Esophagus (tissue), 2 donors: ENCODE data around the gene AFTPH. TPM values are rescaled to one million over a fixed set of nuclear protein-coding genes. Genes with fewer than 3 reads are reported as not detected.

Experiments
- H3K27ac ChIP-seq, 2 donors: one replicate each; pipeline ENCODE4 v1.5.1; 2013; ENCODE audit warnings: low read depth in 2 of 2, mild to moderate bottlenecking in 2 of 2, inconsistent platforms in 1 of 2, low read length in 1 of 2, moderate library complexity in 1 of 2
- H3K27me3 ChIP-seq, 2 donors: one replicate each; pipeline ENCODE4 v1.6.1; 2013; ENCODE audit warnings: low read length in 2 of 2, control low read depth in 1 of 2, mild to moderate bottlenecking in 1 of 2; ENCODE audit not compliant: insufficient read depth in 2 of 2, control insufficient read depth in 1 of 2
- H3K36me3 ChIP-seq, 2 donors: one replicate each; pipeline ENCODE4 v1.6.1; 2013; ENCODE audit warnings: low read length in 1 of 2; ENCODE audit not compliant: control insufficient read depth in 2 of 2, insufficient read depth in 2 of 2
- H3K4me1 ChIP-seq, 2 donors: one replicate each; pipeline ENCODE4 v1.6.1; 2013; ENCODE audit warnings: low read length in 1 of 2; ENCODE audit not compliant: control insufficient read depth in 2 of 2, insufficient read depth in 2 of 2
- H3K4me3 ChIP-seq, 2 donors: one replicate each; pipeline ENCODE4 v1.5.1; 2013; ENCODE audit warnings: low read length in 2 of 2, mild to moderate bottlenecking in 2 of 2, low read depth in 1 of 2, moderate library complexity in 1 of 2
- H3K9me3 ChIP-seq, 2 donors: one replicate each; pipeline ENCODE4 v1.6.1; 2013; ENCODE audit warnings: mild to moderate bottlenecking in 2 of 2, low read depth in 1 of 2, low read length in 1 of 2, moderate library complexity in 1 of 2; ENCODE audit not compliant: control insufficient read depth in 2 of 2, insufficient read depth in 1 of 2
- WGBS, 2 donors: extraction: QIAGEN DNeasy Blood & Tissue Kit; methylation state at CpG; one replicate each; pipeline ENCODE4 v1.1.7; 2013; 5-methylcytosine and 5-hydroxymethylcytosine counted together
- polyA plus RNA-seq, 2 donors: library from polyadenylated mRNA; stranded (reverse); fragments of 200-250 nt; gene quantifications; one replicate each; pipeline ENCODE4 v1.2.3, GENCODE V29; 2013
- donor health status: healthy with polysubstance abuse.
- donor health status: Bipolar disorder and iron deficiency.

The AFTPH gene
- polyA plus RNA-seq, 2 donors: 23.1 to 29.2 TPM

GRCh38 chr2:64493788-64494187 is 30.3 kb upstream of the AFTPH start:
- WGBS, 2 donors: 86 to 90% methylated on average over 4 of the region's 4 CpGs
- H3K4me1 ChIP-seq: no peaks in the 10 kb centered on the region
- H3K9me3 ChIP-seq: no peaks in the 10 kb centered on the region
- H3K36me3 ChIP-seq: no peaks in the 10 kb centered on the region
- H3K27me3 ChIP-seq: no peaks in the 10 kb centered on the region
- H3K27ac ChIP-seq: no peak overlapping the region
- no peak overlapping the region for H3K4me3 ChIP-seq

DNA sequence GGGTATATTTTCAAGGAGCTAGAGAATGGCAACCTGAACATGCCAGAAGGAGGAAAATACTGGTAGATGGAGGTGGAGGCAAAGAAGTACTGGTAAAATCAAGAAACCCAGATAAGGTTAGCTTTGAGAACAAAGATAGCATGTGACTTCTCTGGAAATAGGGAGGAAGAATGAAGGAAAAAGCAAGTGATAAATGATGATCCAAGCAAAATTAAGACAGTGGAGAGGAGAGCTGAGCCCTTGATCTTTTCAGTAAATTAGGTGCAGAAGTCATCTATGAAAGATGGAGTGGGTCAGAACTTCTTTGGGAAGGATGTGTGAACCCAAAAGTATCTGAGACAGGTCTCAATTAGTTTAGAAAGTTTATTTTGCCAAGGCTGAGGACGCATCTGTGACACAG is 25.7 kb upstream of the AFTPH start:
- no peaks in the 10 kb centered on the region for H3K27me3 ChIP-seq
- H3K36me3 ChIP-seq: no peaks in the 10 kb centered on the region
- no peak overlapping the region for H3K4me3 ChIP-seq
- 90 to 93% methylated on average over 1 of the region's 1 CpG for WGBS, 2 donors
- no peaks in the 10 kb centered on the region for H3K9me3 ChIP-seq
- H3K27ac ChIP-seq: no peak overlapping the region
- H3K4me1 ChIP-seq: no peaks in the 10 kb centered on the region

DNA sequence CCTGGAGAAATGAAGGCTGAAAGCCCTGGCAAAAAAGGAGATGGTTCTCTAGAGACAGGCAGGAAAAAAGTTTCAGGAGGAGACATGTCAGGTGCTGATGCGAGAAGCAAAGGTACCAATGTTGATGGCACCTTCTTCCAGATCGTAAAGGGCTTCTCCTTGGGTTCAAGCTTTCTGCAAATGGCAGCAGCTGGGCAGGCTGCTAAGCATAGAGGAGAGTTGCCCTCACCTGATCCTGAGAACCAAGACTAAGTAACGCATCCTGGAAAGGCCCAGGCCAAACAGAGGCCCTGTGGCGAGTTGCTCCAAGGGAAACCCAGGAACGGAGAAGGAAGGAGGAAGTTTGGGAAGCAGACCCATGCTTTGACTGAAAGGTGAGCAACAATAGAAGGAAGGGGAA is 23.6 kb upstream of the AFTPH start:
- H3K27me3 ChIP-seq: no peaks in the 10 kb centered on the region
- peaks cover 0 to 3% of the 10 kb centered on the region in 2 donors for H3K4me1 ChIP-seq
- no peak overlapping the region for H3K4me3 ChIP-seq
- no peak overlapping the region for H3K27ac ChIP-seq
- no peaks in the 10 kb centered on the region for H3K36me3 ChIP-seq
- 86 to 95% methylated on average over 5 of the region's 5 CpGs for WGBS, 2 donors
- H3K9me3 ChIP-seq: no peaks in the 10 kb centered on the region

DNA sequence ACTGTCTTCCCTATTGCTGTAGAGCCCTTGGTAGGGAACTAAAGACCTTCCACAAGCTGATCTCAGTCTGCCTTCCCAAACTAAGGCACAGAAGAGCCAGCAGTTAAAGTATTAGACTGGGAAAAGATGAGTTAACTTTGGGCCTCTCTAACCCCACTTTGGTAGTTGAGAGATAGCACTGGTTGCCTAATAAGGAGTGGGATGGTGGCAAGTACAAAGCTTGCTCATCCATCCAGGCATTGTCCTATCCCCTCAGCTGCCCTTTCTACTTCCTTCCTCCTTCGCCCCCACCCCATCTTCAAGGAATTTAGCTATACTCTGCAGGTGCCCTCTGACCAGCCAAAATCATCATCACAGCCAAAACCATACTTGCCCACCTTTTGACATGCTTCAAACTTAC is 22.2 kb upstream of the AFTPH start:
- H3K27me3 ChIP-seq: no peaks in the 10 kb centered on the region
- H3K4me3 ChIP-seq: no peak overlapping the region
- H3K36me3 ChIP-seq: no peaks in the 10 kb centered on the region
- H3K4me1 ChIP-seq: peaks cover 0 to 3% of the 10 kb centered on the region in 2 donors
- no peaks in the 10 kb centered on the region for H3K9me3 ChIP-seq
- 90 to 92% methylated on average over 1 of the region's 1 CpG for WGBS, 2 donors
- no peak overlapping the region for H3K27ac ChIP-seq

GRCh38 chr2:64502860-64503259 is 21.3 kb upstream of the AFTPH start:
- Histone ChIP-seq H3K27me3 (no peaks in the 10 kb centered on the region), H3K9me3 (no peaks in the 10 kb centered on the region), H3K27ac (no peak overlapping the region), H3K4me1 (peaks cover 0 to 3% of the 10 kb centered on the region in 2 donors), H3K36me3 (no peaks in the 10 kb centered on the region), H3K4me3 (no peak overlapping the region)
- 80 to 81% methylated on average over 4 of the region's 4 CpGs for WGBS, 2 donors

DNA sequence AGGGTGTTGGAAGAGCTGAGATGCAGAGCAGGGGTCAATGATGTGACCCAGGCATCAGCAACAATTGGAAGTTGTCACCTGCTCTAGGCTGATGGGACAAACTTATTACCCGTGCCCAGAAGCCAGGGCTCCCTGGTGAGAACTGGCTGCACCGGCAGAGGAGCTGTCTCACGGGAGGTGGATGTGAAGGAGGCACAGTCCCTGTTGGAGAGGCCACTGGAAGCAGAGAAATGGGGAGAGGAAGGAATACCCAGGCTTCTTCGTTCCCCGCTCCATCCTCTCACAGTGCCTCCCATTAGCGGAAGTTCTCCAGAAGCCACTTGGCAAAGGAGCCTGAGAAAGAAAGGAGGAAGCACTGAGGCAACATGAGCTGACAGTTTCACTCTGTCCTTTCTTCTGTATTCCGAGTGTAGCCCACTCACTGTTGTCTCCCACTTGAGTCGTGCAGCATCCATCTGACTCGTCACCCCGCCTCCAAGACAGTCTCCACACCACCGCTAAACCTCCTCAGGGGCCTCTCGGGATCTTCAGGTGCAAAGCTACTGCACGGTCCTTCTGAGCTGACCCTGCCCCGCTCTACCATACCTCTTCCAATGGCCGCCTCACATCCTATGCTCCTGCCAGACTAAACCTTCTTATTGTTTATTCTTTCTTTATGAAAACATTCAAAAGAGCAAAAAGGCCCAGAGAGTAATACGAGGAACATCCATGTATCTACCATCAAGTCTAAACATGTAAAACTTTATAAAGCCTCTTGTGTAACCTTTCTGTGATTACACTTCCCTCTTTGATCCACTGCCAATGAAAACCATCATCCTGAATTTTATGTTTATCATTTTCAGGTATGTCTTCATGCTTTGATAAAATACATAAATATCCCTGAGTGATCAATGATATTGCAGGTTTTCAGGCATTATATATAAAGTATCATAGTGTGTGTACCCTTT is 19.1 kb upstream of the AFTPH start:
- no peaks in the 10 kb centered on the region for H3K9me3 ChIP-seq
- H3K36me3 ChIP-seq: no peaks in the 10 kb centered on the region
- no peak overlapping the region for H3K4me3 ChIP-seq
- WGBS, 2 donors: 79 to 84% methylated on average over 16 of the region's 16 CpGs
- no peaks in the 10 kb centered on the region for H3K27me3 ChIP-seq
- peaks cover 0 to 3% of the 10 kb centered on the region in 2 donors for H3K4me1 ChIP-seq
- no peak overlapping the region for H3K27ac ChIP-seq

DNA sequence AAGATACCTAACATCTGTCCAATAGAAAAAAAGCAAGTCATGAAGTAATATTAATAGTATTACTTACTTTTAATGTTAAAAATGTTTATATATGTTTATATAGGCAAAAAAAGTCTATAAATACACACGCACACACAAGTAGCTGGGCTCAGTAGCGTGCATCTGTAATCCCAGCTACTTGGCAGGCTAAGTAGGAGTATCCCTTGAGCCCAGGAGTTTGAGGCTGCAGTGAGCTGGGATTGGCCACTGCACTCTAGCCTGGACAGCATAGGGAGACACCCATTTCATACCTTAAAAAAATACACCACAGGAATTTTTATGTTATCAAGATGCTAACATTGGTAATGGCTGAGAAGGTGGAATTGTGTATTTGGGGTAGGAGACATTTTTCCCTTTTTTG is 17.4 kb upstream of the AFTPH start:
- 80 to 85% methylated on average over 2 of the region's 2 CpGs for WGBS, 2 donors
- Histone ChIP-seq H3K27me3 (no peaks in the 10 kb centered on the region), H3K36me3 (no peaks in the 10 kb centered on the region), H3K4me3 (no peak overlapping the region), H3K27ac (no peak overlapping the region), H3K4me1 (peaks cover 0 to 3% of the 10 kb centered on the region in 2 donors), H3K9me3 (no peaks in the 10 kb centered on the region)

DNA sequence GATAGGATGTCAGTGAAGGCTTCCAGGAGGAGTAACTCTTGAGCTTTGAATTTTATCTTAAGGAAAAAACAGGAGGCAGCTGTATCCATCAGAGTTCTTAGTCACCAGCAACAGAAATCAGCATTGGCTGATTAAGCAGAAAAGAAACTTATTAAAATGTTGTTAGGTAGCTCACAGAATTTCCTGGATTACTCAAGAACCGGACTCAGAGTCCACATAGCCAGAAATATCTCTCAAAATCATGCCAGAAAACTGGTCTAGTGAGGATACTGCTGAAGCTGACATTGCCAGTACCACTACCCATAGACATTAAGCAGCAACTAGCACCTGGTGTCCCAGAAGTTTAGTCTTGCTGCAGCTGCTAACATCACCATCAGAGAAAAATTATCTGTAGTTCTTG is 10.1 kb upstream of the AFTPH start:
- H3K36me3 ChIP-seq: no peaks in the 10 kb centered on the region
- no peaks in the 10 kb centered on the region for H3K9me3 ChIP-seq
- 35 to 38% methylated on average over 1 of the region's 1 CpG for WGBS, 2 donors
- no peak overlapping the region for H3K4me3 ChIP-seq
- H3K27me3 ChIP-seq: no peaks in the 10 kb centered on the region
- no peak overlapping the region for H3K27ac ChIP-seq
- peaks cover 0 to 5% of the 10 kb centered on the region in 2 donors for H3K4me1 ChIP-seq

DNA sequence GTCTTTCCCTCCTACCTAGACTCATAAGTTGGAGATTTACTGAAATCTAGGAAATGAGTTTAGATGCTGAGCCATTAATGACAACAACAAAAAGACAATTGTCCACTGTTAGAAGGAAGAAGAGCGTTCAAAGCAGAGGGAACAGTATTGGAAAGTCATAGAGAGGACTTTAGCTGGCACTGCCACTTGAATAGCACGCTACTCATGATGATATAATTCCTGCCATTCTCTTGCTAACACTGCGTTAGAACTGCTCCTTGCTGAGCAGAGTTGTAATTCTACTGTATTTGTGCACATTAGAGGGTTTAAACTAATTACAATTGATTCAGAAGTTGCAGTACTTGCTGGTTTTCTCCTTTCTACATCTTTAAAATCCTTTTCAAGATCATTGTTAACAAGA is 9.0 kb upstream of the AFTPH start:
- WGBS, 2 donors: 76% methylated on average over 3 of the region's 3 CpGs
- no peak overlapping the region for H3K27ac ChIP-seq
- H3K36me3 ChIP-seq: no peaks in the 10 kb centered on the region
- H3K27me3 ChIP-seq: no peaks in the 10 kb centered on the region
- no peak overlapping the region for H3K4me3 ChIP-seq
- H3K9me3 ChIP-seq: no peaks in the 10 kb centered on the region
- peaks cover 0 to 5% of the 10 kb centered on the region in 2 donors for H3K4me1 ChIP-seq
